HepG2 (cell line): ENCODE measurements around the gene RINL. TPM values are rescaled to one million over a fixed set of nuclear protein-coding genes. Genes with fewer than 3 reads are reported as not detected.
A peak's percentile ranks its signal among the peaks of the same experiment; 100 is the strongest.

ENCODE experiments used
- ATAC-seq: fragments of 200-7000 bp; cut with Tn5 transposase; 3 replicates; pipeline ENCODE4 v1.9.1; 2020; ENCODE audit warnings: mild to moderate bottlenecking, moderate library complexity
- BruUV-seq: library from RNA; stranded (reverse); fragments of 400-500 nt; replicated peaks from 2 replicates; lab custom pipeline; 2021; lab: Mats Ljungman, UMichigan
- CTCF ChIA-PET: fragments of 300-600 bp; formaldehyde crosslinking; extraction: SDS; loops from one replicate; lab custom pipeline; 2021; ENCODE audit warnings: low total read pairs, inconsistent platforms, low intra/inter-chr PET ratio; lab: Yijun Ruan, JAX
- POLR2A ChIA-PET: fragments of 350-600 bp; sonication (Branson Sonifier 250); formaldehyde crosslinking; loops from one replicate; lab custom pipeline; 2020; ENCODE audit warnings: antibody characterized with exemption, inconsistent platforms; lab: Yijun Ruan, JAX
- DNase-seq: peaks from one replicate; pipeline ENCODE4 v3.0.0-alpha.2; 2015; ENCODE audit warnings: low spot score
- FAIRE-seq: peaks from 3 replicates; lab custom pipeline; 2011; peaks lifted over from hg19 to GRCh38; lab: Jason Lieb, UNC
- H2AFZ ChIP-seq: one replicate; pipeline ENCODE4 v1.6.1; 2011; ENCODE audit warnings: low read length, inconsistent platforms
- H3K27ac ChIP-seq: fragments of 300-600 bp; 3 replicates; pipeline ENCODE4 v1.8.0; 2011; ENCODE audit warnings: mixed run types, mild to moderate bottlenecking, mixed read lengths, low read length, inconsistent platforms; ENCODE audit not compliant: insufficient read depth; ENCODE audit errors: extremely low read length
- H3K27me3 ChIP-seq, 2 experiments: fragments of 200-600 bp in 1 of 2; 2 replicates in 1 of 2; 3 replicates in 1 of 2; pipeline versions ENCODE4 v1.6.0 to v1.8.0; 2011; ENCODE audit warnings: low read length in 2 of 2, mild to moderate bottlenecking in 2 of 2, moderate library complexity in 2 of 2, inconsistent platforms in 1 of 2; ENCODE audit not compliant: insufficient read depth in 2 of 2, control insufficient read depth in 1 of 2
- H3K36me3 ChIP-seq, 2 experiments: fragments of 200-600 bp in 1 of 2; replicated peaks in 1 of 2; 2 replicates in 1 of 2; 3 replicates in 1 of 2; pipeline versions ENCODE4 v1.5.1 to v1.8.0; 2011; ENCODE audit warnings: low read length in 2 of 2, inconsistent platforms in 1 of 2; ENCODE audit not compliant: insufficient read depth in 2 of 2, control insufficient read depth in 1 of 2
- H3K4me1 ChIP-seq: 2 replicates; pipeline ENCODE4 v1.5.1; 2012; ENCODE audit warnings: low read length, inconsistent platforms; ENCODE audit not compliant: insufficient read depth
- H3K4me2 ChIP-seq: 2 replicates; pipeline ENCODE4 v1.6.0; 2011; ENCODE audit warnings: low read depth, low read length, inconsistent platforms
- H3K4me3 ChIP-seq, 3 experiments: fragments of 200-600 bp in 1 of 3; sonication (generic), shearing (Covaris generic) in 1 of 3; replicated peaks in 1 of 3; 2 replicates each; pipeline ENCODE4 v1.5.1; 2011 to 2016; ENCODE audit warnings: low read length in 3 of 3, inconsistent platforms in 2 of 3, low read depth in 2 of 3, mild to moderate bottlenecking in 2 of 3, control low read depth in 1 of 3, mixed read lengths in 1 of 3; ENCODE audit not compliant: insufficient read depth in 1 of 3
- H3K79me2 ChIP-seq: one replicate; pipeline ENCODE4 v1.6.1; 2011; ENCODE audit warnings: low read length, inconsistent platforms; ENCODE audit not compliant: insufficient read depth
- H3K9ac ChIP-seq: 2 replicates; pipeline ENCODE4 v1.6.0; 2011; ENCODE audit warnings: mild to moderate bottlenecking, low read depth, low read length, inconsistent platforms; ENCODE audit not compliant: insufficient read depth
- H3K9me3 ChIP-seq: 2 replicates; pipeline ENCODE4 v1.5.1; 2012; ENCODE audit warnings: mild to moderate bottlenecking, low read length
- H4K20me1 ChIP-seq: 2 replicates; pipeline ENCODE4 v1.6.0; 2011; ENCODE audit warnings: inconsistent platforms, mild to moderate bottlenecking, low read length, moderate library complexity; ENCODE audit not compliant: insufficient read depth
- AGO2 ChIP-seq: fragments of 200-400 bp; formaldehyde crosslinking; optimal IDR thresholded peaks from 2 replicates; pipeline ENCODE3; 2017; ENCODE audit warnings: mild to moderate bottlenecking, low read depth, low read length, moderate library complexity
- ATF7 ChIP-seq, 2 experiments: fragments of 450-650 bp in 1 of 2; sonication (generic) in 1 of 2; formaldehyde crosslinking in 1 of 2; IDR thresholded peaks; 2 replicates each; pipeline versions ENCODE4 v1.4.0 to v1.6.1; 2016 to 2020; ENCODE audit warnings: antibody characterized with exemption in 1 of 2, mild to moderate bottlenecking in 1 of 2, missing genetic modification reagents in 1 of 2
- CEBPZ ChIP-seq: IDR thresholded peaks from 2 replicates; pipeline ENCODE4 v1.6.1; 2012; ENCODE audit warnings: low read length, improper control_type of control experiment
- DMTF1 ChIP-seq: sonication (generic); formaldehyde crosslinking; IDR thresholded peaks from 2 replicates; pipeline ENCODE4 v1.4.0; 2020; ENCODE audit warnings: mild to moderate bottlenecking, missing genetic modification reagents
- EED ChIP-seq: sonication (generic); formaldehyde crosslinking; IDR thresholded peaks from 2 replicates; pipeline ENCODE4 v1.5.0; 2020; ENCODE audit warnings: mild to moderate bottlenecking, missing genetic modification reagents
- KDM5B ChIP-seq: sonication (generic); formaldehyde crosslinking; IDR thresholded peaks from 2 replicates; pipeline ENCODE4 v1.4.0; 2020; ENCODE audit warnings: missing genetic modification reagents, mild to moderate bottlenecking, borderline replicate concordance
- ONECUT2 ChIP-seq: sonication (generic); formaldehyde crosslinking; IDR thresholded peaks from 2 replicates; pipeline ENCODE4 v1.4.0; 2020; ENCODE audit warnings: missing genetic modification reagents
- RFXAP ChIP-seq: sonication (generic); formaldehyde crosslinking; IDR thresholded peaks from 2 replicates; pipeline ENCODE4 v1.4.0; 2020; ENCODE audit warnings: missing genetic modification reagents, borderline replicate concordance
- RXRB ChIP-seq: IDR thresholded peaks from 2 replicates; pipeline ENCODE4 v1.6.1; 2016; ENCODE audit warnings: borderline replicate concordance, missing genetic modification reagents, missing compliant biosample characterization
- SETDB1 ChIP-seq: sonication (generic); formaldehyde crosslinking; IDR thresholded peaks from 2 replicates; pipeline ENCODE4 v1.5.1; 2020; ENCODE audit warnings: missing genetic modification reagents, mild to moderate bottlenecking, borderline replicate concordance
- SP1 ChIP-seq, 2 experiments: fragments of 450-650 bp in 1 of 2; sonication (generic) in 1 of 2; formaldehyde crosslinking in 1 of 2; IDR thresholded peaks; 2 replicates each; pipeline versions ENCODE4 v1.4.0 to v1.6.1; 2016 to 2020; ENCODE audit warnings: missing genetic modification reagents in 1 of 2
- ZBTB38 ChIP-seq: sonication (generic); formaldehyde crosslinking; IDR thresholded peaks from 2 replicates; pipeline ENCODE4 v1.5.1; 2020; ENCODE audit warnings: mild to moderate bottlenecking, missing genetic modification reagents
- ZNF224 ChIP-seq: sonication (generic); formaldehyde crosslinking; IDR thresholded peaks from 2 replicates; pipeline ENCODE4 v1.5.0; 2020; ENCODE audit warnings: mild to moderate bottlenecking, missing genetic modification reagents
- ZNF343 ChIP-seq: sonication (generic); formaldehyde crosslinking; IDR thresholded peaks from 2 replicates; pipeline ENCODE4 v1.4.0; 2020; ENCODE audit warnings: mild to moderate bottlenecking, missing genetic modification reagents
- ZNF740 ChIP-seq: sonication (generic); formaldehyde crosslinking; IDR thresholded peaks from 2 replicates; pipeline ENCODE4 v1.4.0; 2020; ENCODE audit warnings: missing genetic modification reagents
- ZSCAN12 ChIP-seq: sonication (generic); formaldehyde crosslinking; IDR thresholded peaks from 2 replicates; pipeline ENCODE4 v1.9.0; 2021; ENCODE audit warnings: mild to moderate bottlenecking, missing genetic modification reagents
- WGBS: methylation state at CpG from one replicate; pipeline ENCODE4 v1.1.6; 2017; ENCODE audit warnings: low lambda C conversion rate; 5-methylcytosine and 5-hydroxymethylcytosine counted together
- in situ Hi-C: cut with HindIII; loops from 2 replicates; pipeline ENCODE4 v1.10.0; 2017; ENCODE audit warnings: low pct_unique_long_range_greater_than_20kb; ENCODE audit not compliant: extremely low pct_ligation_motif_present
- intact Hi-C: fragments of 100-400 bp; cut with micrococcal nuclease; formaldehyde crosslinking; loops from one replicate; pipeline ENCODE4 v1.10.0; 2022; ENCODE audit not compliant: unreplicated experiment
- polyA plus RNA-seq, 8 experiments: library from polyadenylated mRNA; depleted of rRNA in 3 of 8; stranded (reverse) in 7 of 8; unstranded in 1 of 8; fragments of >200 nt; fragmentation: Illumina TruSeq in 4 of 8; extraction: Trizol in 4 of 8; gene quantifications; 2 replicates each; pipeline versions ENCODE4 v1.2.1 to v1.2.3, GENCODE V29; 2011 to 2016; ENCODE audit warnings: low read depth in 4 of 8, missing spikeins in 1 of 8, mixed read lengths in 1 of 8; ENCODE audit not compliant: insufficient read depth in 1 of 8
- total RNA-seq, 5 experiments: library from RNA; depleted of rRNA; stranded (reverse); fragments of >200 nt; fragmentation: Illumina TruSeq; extraction: Trizol; gene quantifications; 2 replicates each; pipeline ENCODE4 v1.2.3, GENCODE V29; 2016; ENCODE audit warnings: low read depth in 1 of 5
- TF ChIP-seq, protein P1 (sequence below): sonication (generic); formaldehyde crosslinking; IDR thresholded peaks from 2 replicates; pipeline ENCODE4 v1.4.0; 2020; ENCODE audit warnings: missing genetic modification reagents, low read depth, mild to moderate bottlenecking, borderline replicate concordance

Gene RINL
- total and polyA plus RNA-seq, 2 of the 13 experiments (the other 11 are each of a cell fraction or from before 2014, with no cell fraction given) = 11.4 to 18.0 TPM

DNA sequence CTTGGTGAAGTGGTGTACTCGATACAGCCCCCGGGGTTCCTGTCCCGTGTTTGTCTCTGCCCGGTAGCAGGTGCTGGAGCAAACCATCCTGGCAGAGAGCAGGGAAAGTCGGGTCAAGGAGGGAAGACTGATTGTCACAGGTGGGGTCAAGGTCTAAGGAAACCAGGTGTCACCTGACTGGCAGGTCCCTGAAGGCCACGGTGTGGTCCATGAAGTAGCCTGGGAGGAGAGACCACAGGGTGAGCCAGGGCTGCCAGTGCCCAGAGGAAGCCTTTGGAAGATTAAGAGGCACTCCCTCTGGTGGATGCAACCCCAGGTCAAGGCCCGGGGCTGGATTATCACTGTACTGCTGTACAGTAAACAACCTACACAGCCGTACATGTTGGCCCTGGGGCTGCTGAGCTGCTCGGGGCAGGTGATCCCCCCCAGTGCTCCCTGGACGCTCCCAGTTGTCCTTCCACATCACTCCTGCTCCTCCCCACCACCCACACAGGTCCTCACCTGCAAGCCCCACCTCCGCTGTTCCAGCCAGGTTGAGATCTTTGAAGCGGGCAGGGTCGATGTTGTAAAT, 39.9 kb upstream of the RINL start:
- CTCF ChIA-PET = interaction anchor here (0.7 kb wide), 1 partner anchor 188 kb away, joined by 3 read pairs; no protein-coding TSS in a partner anchor
- no peaks in the 10 kb centered on the region for H3K27me3 ChIP-seq
- FAIRE-seq (peak; percentile 55), DNase-seq (peak; percentile 62), ATAC-seq (peak; percentile 92)
- intact Hi-C loops = no loop called here
- POLR2A ChIA-PET = interaction anchor here (1.0 to 1.2 kb wide), 2 partner anchors 12 kb away, joined by 4 read pairs; no protein-coding TSS in a partner anchor
- H3K27ac ChIP-seq = no peak overlapping the region
- no peak overlapping the region for H3K4me3 ChIP-seq
- peaks cover 12% of the 10 kb centered on the region for H3K4me1 ChIP-seq
- H3K9me3 ChIP-seq = no peaks in the 10 kb centered on the region
- H3K79me2 ChIP-seq = no peaks in the 10 kb centered on the region
- peaks cover 1 to 13% of the 10 kb centered on the region in 2 experiments for H3K36me3 ChIP-seq
- H4K20me1 ChIP-seq = no peaks in the 10 kb centered on the region
- 75% methylated on average over 9 of the region's 13 CpGs for WGBS
- H3K4me2 ChIP-seq = no peak overlapping the region; the same call in 1 of the 2 replicates
- in situ Hi-C loops = loop anchor here (25.0 kb wide), 1 partner anchor 181 kb away; the partner anchor contains the start of gene CAPN12
- H2AFZ ChIP-seq = no peak overlapping the region
- no peak overlapping the region for H3K9ac ChIP-seq
- no TSS peak for BruUV-seq
- TF ChIP-seq ZNF224 (CRISPR knock-in tag) = no peak
- peak; percentile 62; the same call in 1 of the 2 replicates for TF ChIP-seq RXRB (CRISPR knock-in tag)
- TF ChIP-seq, protein P1, sequence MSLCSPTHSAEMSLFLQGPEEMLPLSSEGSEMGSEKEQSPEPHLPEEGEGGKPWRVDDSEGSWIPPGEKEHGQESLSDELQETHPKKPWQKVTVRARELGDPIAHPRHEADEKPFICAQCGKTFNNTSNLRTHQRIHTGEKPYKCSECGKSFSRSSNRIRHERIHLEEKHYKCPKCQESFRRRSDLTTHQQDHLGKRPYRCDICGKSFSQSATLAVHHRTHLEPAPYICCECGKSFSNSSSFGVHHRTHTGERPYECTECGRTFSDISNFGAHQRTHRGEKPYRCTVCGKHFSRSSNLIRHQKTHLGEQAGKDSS (CRISPR knock-in tag) = peak; percentile 23; the same call in 1 of the 2 replicates
- no peak for TF ChIP-seq ONECUT2
- TF ChIP-seq SP1 (IDR thresholded peaks at IDR 0.05) = no peak
- no peak for TF ChIP-seq SP1 (CRISPR knock-in tag; IDR thresholded peaks at IDR 0.05)
- TF ChIP-seq ZNF343 (CRISPR knock-in tag) = no peak
- TF ChIP-seq AGO2 = no peak
- no peak for TF ChIP-seq EED (CRISPR knock-in tag)
- TF ChIP-seq CEBPZ = no peak
- no peak for TF ChIP-seq DMTF1 (CRISPR knock-in tag)
- no peak for TF ChIP-seq ZNF740
- no peak for TF ChIP-seq ATF7 (IDR thresholded peaks at IDR 0.05)
- no peak for TF ChIP-seq ATF7 (CRISPR knock-in tag; IDR thresholded peaks at IDR 0.05)
- TF ChIP-seq KDM5B (CRISPR knock-in tag) = no peak
- TF ChIP-seq ZBTB38 (CRISPR knock-in tag) = 0 out of 2 replicates have a peak, but pooled peaks have one; percentile 12
- TF ChIP-seq ZSCAN12 = no peak
- 0 out of 2 replicates have a peak, but pooled peaks have one; percentile 30 for TF ChIP-seq RFXAP (CRISPR knock-in tag)
- TF ChIP-seq SETDB1 (CRISPR knock-in tag) = no peak
